HepG2 (cell line): Measurements from ENCODE around the gene FOXS1. TPM values are rescaled to one million over a fixed set of nuclear protein-coding genes. Genes with fewer than 3 reads are reported as not detected.

Source experiments
- AFF4 ChIP-seq: sonication (generic); formaldehyde crosslinking; IDR thresholded peaks from 2 replicates; pipeline ENCODE4 v1.4.0; 2020; ENCODE audit warnings: missing genetic modification reagents
- EHMT2 ChIP-seq: fragments of 200-600 bp; sonication (generic); IDR thresholded peaks from 2 replicates; pipeline ENCODE4 v1.7.0; 2017; ENCODE audit warnings: antibody characterized with exemption, low read depth, low read length, borderline replicate concordance
- GATAD1 ChIP-seq: IDR thresholded peaks from 2 replicates; pipeline ENCODE4 v1.6.1; 2016; ENCODE audit warnings: missing genetic modification reagents, missing compliant biosample characterization
- HOXD1 ChIP-seq: sonication (generic); formaldehyde crosslinking; IDR thresholded peaks from 2 replicates; pipeline ENCODE4 v1.5.0; 2020; ENCODE audit warnings: missing genetic modification reagents
- IKZF1 ChIP-seq: fragments of 450-650 bp; IDR thresholded peaks from 2 replicates; pipeline ENCODE4 v1.7.1; 2016
- PLRG1 ChIP-seq: fragments of 450-650 bp; conservative IDR thresholded peaks from 2 replicates; pipeline ENCODE4 v1.6.1; 2016
- PRDM4 ChIP-seq: sonication (generic); formaldehyde crosslinking; IDR thresholded peaks from 2 replicates; pipeline ENCODE4 v1.9.0; 2021; ENCODE audit warnings: missing genetic modification reagents, borderline replicate concordance
- SYNCRIP ChIP-seq: fragments of 200-400 bp; formaldehyde crosslinking; IDR thresholded peaks from 2 replicates; pipeline ENCODE4 v1.6.1; 2018; ENCODE audit warnings: mild to moderate bottlenecking, low read depth, low read length; ENCODE audit not compliant: insufficient read depth
- TBP ChIP-seq: sonication (generic); formaldehyde crosslinking; IDR thresholded peaks from 2 replicates; pipeline ENCODE4 v1.5.0; 2020; ENCODE audit warnings: missing genetic modification reagents
- ZBTB10 ChIP-seq: sonication (generic); formaldehyde crosslinking; IDR thresholded peaks from 2 replicates; pipeline ENCODE4 v1.4.0; 2020; ENCODE audit warnings: missing genetic modification reagents, borderline replicate concordance
- ZMYM2 ChIP-seq: sonication (generic); formaldehyde crosslinking; IDR thresholded peaks from 2 replicates; pipeline ENCODE4 v1.8.0; 2022; ENCODE audit warnings: mild to moderate bottlenecking, missing genetic modification reagents
- ZNF205 ChIP-seq: IDR thresholded peaks from 2 replicates; pipeline ENCODE4 v1.6.1; 2018; ENCODE audit warnings: missing biosample characterization, missing genetic modification reagents
- ZNF619 ChIP-seq: sonication (generic); formaldehyde crosslinking; IDR thresholded peaks from 2 replicates; pipeline ENCODE4 v1.4.0; 2020; ENCODE audit warnings: mild to moderate bottlenecking, missing genetic modification reagents
- ZNF710 ChIP-seq: sonication (generic); formaldehyde crosslinking; IDR thresholded peaks from 2 replicates; pipeline ENCODE4 v1.5.0; 2020; ENCODE audit warnings: mild to moderate bottlenecking, missing genetic modification reagents, borderline replicate concordance
- ZNF782 ChIP-seq: sonication (generic); formaldehyde crosslinking; IDR thresholded peaks from 2 replicates; pipeline ENCODE4 v1.4.0; 2020; ENCODE audit warnings: missing genetic modification reagents, mild to moderate bottlenecking, borderline replicate concordance
- polyA plus RNA-seq, 8 experiments: library from polyadenylated mRNA; depleted of rRNA in 3 of 8; stranded (reverse) in 7 of 8; unstranded in 1 of 8; fragments of >200 nt; fragmentation: Illumina TruSeq in 4 of 8; extraction: Trizol in 4 of 8; gene quantifications; 2 replicates each; pipeline versions ENCODE4 v1.2.1 to v1.2.3, GENCODE V29; 2011 to 2016; ENCODE audit warnings: low read depth in 4 of 8, missing spikeins in 1 of 8, mixed read lengths in 1 of 8; ENCODE audit not compliant: insufficient read depth in 1 of 8
- total RNA-seq, 5 experiments: library from RNA; depleted of rRNA; stranded (reverse); fragments of >200 nt; fragmentation: Illumina TruSeq; extraction: Trizol; gene quantifications; 2 replicates each; pipeline ENCODE4 v1.2.3, GENCODE V29; 2016; ENCODE audit warnings: low read depth in 1 of 5

The FOXS1 gene
- total and polyA plus RNA-seq, 2 of the 13 experiments (the other 11 are each of a cell fraction or from before 2014, with no cell fraction given), result not detected

GRCh38 chr20:31879143-31879987 is 34.0 kb upstream of the FOXS1 start (continued):
- TF ChIP-seq ZNF710, result peak; percentile 68; the same call in 1 of the 2 replicates
- no peak for TF ChIP-seq HOXD1
- peak; percentile 71; the same call in 1 of the 2 replicates for TF ChIP-seq TBP (CRISPR knock-in tag)
- no peak for TF ChIP-seq PRDM4 (CRISPR knock-in tag)
- TF ChIP-seq AFF4, result no peak
- TF ChIP-seq GATAD1 (CRISPR knock-in tag), result no peak
- TF ChIP-seq PLRG1, result no peak
- TF ChIP-seq ZBTB10, result no peak
- peak; percentile 87 for TF ChIP-seq ZNF205 (CRISPR knock-in tag)
- peak; percentile 76 for TF ChIP-seq ZMYM2 (CRISPR knock-in tag)
- no peak for TF ChIP-seq IKZF1
- no peak for TF ChIP-seq ZNF782 (CRISPR knock-in tag)
- TF ChIP-seq SYNCRIP, result no peak
- no peak for TF ChIP-seq EHMT2
- TF ChIP-seq ZNF619 (CRISPR knock-in tag), result peak; percentile 82; the same call in 1 of the 2 replicates
